Dendritic cell treated with granulocyte-macrophage colony-stimulating factor and Interleukin-4, amounts not matched to agents 40 ng/mL and 50 ng/mL, for 4 days (primary cell): ENCODE measurements around the gene ART1.

Experiments used
- H3K27ac Mint-ChIP-seq: one replicate; pipeline ENCODE4 v1.8.0; 2022; ENCODE audit warnings: mild to moderate bottlenecking, mixed read lengths
- H3K27me3 Mint-ChIP-seq: one replicate; pipeline ENCODE4 v1.8.0; 2022; ENCODE audit warnings: mild to moderate bottlenecking, mixed read lengths
- H3K36me3 Mint-ChIP-seq: one replicate; pipeline ENCODE4 v1.8.0; 2022; ENCODE audit warnings: low read depth, mixed read lengths
- H3K4me1 Mint-ChIP-seq: one replicate; pipeline ENCODE4 v1.8.0; 2022; ENCODE audit warnings: low read depth, mixed read lengths
- H3K4me3 Mint-ChIP-seq: one replicate; pipeline ENCODE4 v1.8.0; 2022; ENCODE audit warnings: mild to moderate bottlenecking, moderate library complexity, mixed read lengths
- H3K9me3 Mint-ChIP-seq: one replicate; pipeline ENCODE4 v1.8.0; 2022; ENCODE audit warnings: mixed read lengths
- intact Hi-C: fragments of 100-400 bp; cut with micrococcal nuclease; formaldehyde crosslinking; loops from one replicate; pipeline ENCODE4 v1.15.0; 2022

Gene ART1

GRCh38 chr11:3617990-3618389 lies 26.9 kb upstream of the ART1 start:
- intact Hi-C loops: no loop called here
- Mint-ChIP-seq H3K27me3 (peaks cover 20% of the 10 kb centered on the region), H3K9me3 (no peaks in the 10 kb centered on the region), H3K27ac (no peak overlapping the region), H3K36me3 (no peaks in the 10 kb centered on the region), H3K4me3 (no peak overlapping the region), H3K4me1 (peaks cover 34% of the 10 kb centered on the region)

GRCh38 chr11:3622521-3622920 lies 22.4 kb upstream of the ART1 start:
- H3K27ac Mint-ChIP-seq: no peak overlapping the region

GRCh38 chr11:3623121-3623520 lies 21.8 kb upstream of the ART1 start:
- Mint-ChIP-seq H3K4me1 (peaks cover 21% of the 10 kb centered on the region), H3K4me3 (no peak overlapping the region)
- intact Hi-C loops: no loop called here

More at GRCh38 chr11:3622521-3622920, 22.4 kb upstream of the ART1 start:
- Mint-ChIP-seq H3K36me3 (no peaks in the 10 kb centered on the region), H3K4me3 (no peak overlapping the region), H3K27me3 (peaks cover 14% of the 10 kb centered on the region), H3K4me1 (peaks cover 21% of the 10 kb centered on the region), H3K9me3 (no peaks in the 10 kb centered on the region)
- intact Hi-C loops: no loop called here

GRCh38 chr11:3623767-3624458 lies 21.0 kb upstream of the ART1 start:
- Mint-ChIP-seq H3K4me1 (peaks cover 21% of the 10 kb centered on the region), H3K4me3 (no peak overlapping the region)

More at GRCh38 chr11:3623121-3623520, 21.8 kb upstream of the ART1 start:
- Mint-ChIP-seq H3K9me3 (no peaks in the 10 kb centered on the region), H3K27ac (no peak overlapping the region), H3K36me3 (no peaks in the 10 kb centered on the region), H3K27me3 (peaks cover 9% of the 10 kb centered on the region)

GRCh38 chr11:3626250-3626960 lies 18.5 kb upstream of the ART1 start:
- Mint-ChIP-seq H3K36me3 (no peaks in the 10 kb centered on the region), H3K27me3 (peaks cover 6% of the 10 kb centered on the region), H3K4me1 (peaks cover 21% of the 10 kb centered on the region), H3K27ac (peak overlapping the region; percentile 83), H3K9me3 (no peaks in the 10 kb centered on the region), H3K4me3 (peak overlapping the region; percentile 63)
- intact Hi-C loops: no loop called here

More at GRCh38 chr11:3623767-3624458, 21.0 kb upstream of the ART1 start:
- H3K9me3 Mint-ChIP-seq: no peaks in the 10 kb centered on the region
- H3K27me3 Mint-ChIP-seq: peaks cover 9% of the 10 kb centered on the region
- intact Hi-C loops: no loop called here
- H3K27ac Mint-ChIP-seq: no peak overlapping the region
- no peaks in the 10 kb centered on the region for H3K36me3 Mint-ChIP-seq

- Mint-ChIP-seq H3K9me3 (no peaks in the 10 kb centered on the region), H3K36me3 (no peaks in the 10 kb centered on the region), H3K4me1 (peaks cover 21% of the 10 kb centered on the region), H3K27ac (peak overlapping the region; percentile 83), H3K27me3 (peaks cover 6% of the 10 kb centered on the region), H3K4me3 (no peak overlapping the region)
- intact Hi-C loops: no loop called here
These were observed 17.6 kb upstream of the ART1 start for GRCh38 chr11:3627291-3627690.

GRCh38 chr11:3631331-3631730 lies 13.6 kb upstream of the ART1 start:
- Mint-ChIP-seq H3K36me3 (no peaks in the 10 kb centered on the region), H3K9me3 (no peaks in the 10 kb centered on the region), H3K27me3 (peaks cover 5% of the 10 kb centered on the region), H3K4me1 (peaks cover 16% of the 10 kb centered on the region), H3K27ac (no peak overlapping the region), H3K4me3 (no peak overlapping the region)
- intact Hi-C loops: no loop called here

GRCh38 chr11:3632070-3632660 lies 12.8 kb upstream of the ART1 start:
- peaks cover 10% of the 10 kb centered on the region for H3K4me1 Mint-ChIP-seq
- H3K27me3 Mint-ChIP-seq: no peaks in the 10 kb centered on the region
- intact Hi-C loops: no loop called here
- no peaks in the 10 kb centered on the region for H3K36me3 Mint-ChIP-seq
- no peak overlapping the region for H3K27ac Mint-ChIP-seq
- no peak overlapping the region for H3K4me3 Mint-ChIP-seq
- H3K9me3 Mint-ChIP-seq: no peaks in the 10 kb centered on the region

- Mint-ChIP-seq H3K9me3 (no peaks in the 10 kb centered on the region), H3K27ac (no peak overlapping the region), H3K27me3 (peaks cover 3% of the 10 kb centered on the region), H3K36me3 (no peaks in the 10 kb centered on the region), H3K4me1 (peaks cover 18% of the 10 kb centered on the region), H3K4me3 (no peak overlapping the region)
- intact Hi-C loops: no loop called here
These were observed 9.1 kb upstream of the ART1 start for GRCh38 chr11:3635641-3636375.

GRCh38 chr11:3637201-3637600 lies 7.7 kb upstream of the ART1 start:
- intact Hi-C loops: no loop called here
- Mint-ChIP-seq H3K27me3 (peaks cover 9% of the 10 kb centered on the region), H3K9me3 (no peaks in the 10 kb centered on the region), H3K4me3 (no peak overlapping the region), H3K4me1 (peaks cover 23% of the 10 kb centered on the region), H3K36me3 (no peaks in the 10 kb centered on the region), H3K27ac (no peak overlapping the region)

- Mint-ChIP-seq H3K4me1 (peaks cover 25% of the 10 kb centered on the region), H3K36me3 (no peaks in the 10 kb centered on the region), H3K9me3 (no peaks in the 10 kb centered on the region), H3K27ac (no peak overlapping the region), H3K4me3 (no peak overlapping the region), H3K27me3 (peaks cover 21% of the 10 kb centered on the region)
- intact Hi-C loops: no loop called here
These were observed 6.4 kb upstream of the ART1 start for GRCh38 chr11:3638513-3638912.

- peaks cover 19% of the 10 kb centered on the region for H3K4me1 Mint-ChIP-seq
- H3K36me3 Mint-ChIP-seq: no peaks in the 10 kb centered on the region
- H3K4me3 Mint-ChIP-seq: no peak overlapping the region
- H3K27ac Mint-ChIP-seq: no peak overlapping the region
- peaks cover 32% of the 10 kb centered on the region for H3K27me3 Mint-ChIP-seq
- H3K9me3 Mint-ChIP-seq: peaks cover 8% of the 10 kb centered on the region
- intact Hi-C loops: no loop called here
These were observed 5.1 kb upstream of the ART1 start for GRCh38 chr11:3639841-3640240.

- H3K27me3 Mint-ChIP-seq: peaks cover 38% of the 10 kb centered on the region
- peaks cover 8% of the 10 kb centered on the region for H3K9me3 Mint-ChIP-seq
- H3K4me3 Mint-ChIP-seq: peak overlapping the region; percentile 39
- no peak overlapping the region for H3K27ac Mint-ChIP-seq
- intact Hi-C loops: no loop called here
- H3K4me1 Mint-ChIP-seq: peaks cover 19% of the 10 kb centered on the region
- no peaks in the 10 kb centered on the region for H3K36me3 Mint-ChIP-seq
These were observed 3.7 kb upstream of the ART1 start for GRCh38 chr11:3641191-3641590.

GRCh38 chr11:3641701-3642070 lies 3.2 kb upstream of the ART1 start, which contains the start of gene ART5:
Gene ART5 (minus strand): TSS chr11:3641992. CDS start chr11:3641862, 130 bp downstream.
- no peak within 1 kb of the TSS for H3K27ac Mint-ChIP-seq
- intact Hi-C loops: no loop called here
- H3K9me3 Mint-ChIP-seq: peaks cover 8% of the 10 kb centered on the region
- peak within 1 kb of the TSS; percentile 61 for H3K4me3 Mint-ChIP-seq
- H3K4me1 Mint-ChIP-seq: peaks cover 19% of the 10 kb centered on the region
- H3K27me3 Mint-ChIP-seq: peaks cover 41% of the 10 kb centered on the region
- H3K36me3 Mint-ChIP-seq: no peaks in the 10 kb centered on the region
